HPDE6-E6E7 (cell line): Measurements from ENCODE around the gene ZNF14.
A peak's percentile ranks its signal among the peaks of the same experiment; 100 is the strongest.
"Not testable (repeated sequence)": the region's sequence is repeated elsewhere in the genome, so short reads cannot be mapped to it uniquely, and the experiment has no call there.

Source experiments
- DNase-seq: peaks from one replicate; pipeline ENCODE4 v3.0.0; 2011; ENCODE audit warnings: missing footprints; ENCODE audit errors: extremely low spot score

The ZNF14 gene

GRCh38 chr19:19687090-19687489 lies 45.8 kb downstream of the ZNF14 start:
- DNase-seq: no peak

GRCh38 chr19:19686580-19686979 lies 46.3 kb downstream of the ZNF14 start:
- DNase-seq: no peak

DNA sequence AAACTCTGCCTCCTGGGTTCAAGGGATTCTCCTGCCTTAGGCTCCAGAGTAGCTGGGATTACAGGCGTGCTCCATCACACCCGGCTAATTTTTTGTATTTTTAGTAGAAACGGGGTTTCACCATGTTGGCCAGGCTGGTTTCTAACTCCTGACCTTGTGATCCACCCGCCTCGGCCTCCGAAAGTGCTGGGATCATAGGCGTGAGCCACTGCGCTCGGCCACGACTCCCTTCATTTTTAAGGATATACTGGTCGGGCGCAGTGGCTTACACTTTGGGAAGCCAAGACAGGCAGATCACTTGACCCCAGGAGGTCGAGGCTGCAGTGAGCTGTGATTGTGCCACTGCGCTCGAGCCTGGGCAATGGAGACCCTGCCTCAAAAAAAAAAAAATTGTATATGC lies 46.8 kb downstream of the ZNF14 start:
- DNase-seq: not testable (repeated sequence)

DNA sequence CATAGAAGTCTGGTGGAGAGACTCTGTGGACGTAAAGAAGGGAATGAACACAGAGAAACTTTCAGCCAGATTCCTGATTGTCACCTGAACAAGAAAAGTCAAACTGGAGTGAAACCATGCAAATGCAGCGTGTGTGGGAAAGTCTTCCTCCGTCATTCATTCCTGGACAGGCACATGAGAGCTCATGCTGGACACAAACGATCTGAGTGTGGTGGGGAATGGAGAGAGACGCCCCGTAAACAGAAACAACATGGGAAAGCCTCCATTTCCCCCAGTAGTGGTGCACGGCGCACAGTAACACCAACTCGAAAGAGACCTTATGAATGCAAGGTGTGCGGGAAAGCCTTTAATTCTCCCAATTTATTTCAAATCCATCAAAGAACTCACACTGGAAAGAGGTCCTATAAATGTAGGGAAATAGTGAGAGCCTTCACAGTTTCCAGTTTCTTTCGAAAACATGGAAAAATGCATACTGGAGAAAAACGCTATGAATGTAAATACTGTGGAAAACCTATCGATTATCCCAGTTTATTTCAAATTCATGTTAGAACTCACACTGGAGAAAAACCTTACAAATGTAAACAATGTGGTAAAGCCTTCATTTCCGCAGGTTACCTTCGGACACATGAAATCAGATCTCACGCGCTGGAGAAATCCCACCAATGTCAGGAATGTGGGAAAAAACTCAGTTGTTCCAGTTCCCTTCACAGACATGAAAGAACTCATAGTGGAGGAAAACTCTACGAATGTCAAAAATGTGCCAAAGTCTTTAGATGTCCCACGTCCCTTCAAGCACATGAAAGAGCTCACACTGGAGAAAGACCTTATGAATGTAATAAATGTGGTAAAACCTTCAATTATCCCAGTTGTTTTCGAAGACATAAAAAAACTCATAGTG lies 53.5 kb downstream of the ZNF14 start:
- DNase-seq: no peak

GRCh38 chr19:19677579-19677978 lies 55.3 kb downstream of the ZNF14 start:
- no peak for DNase-seq

GRCh38 chr19:19674315-19674714 lies 58.6 kb downstream of the ZNF14 start:
- DNase-seq: no peak

DNA sequence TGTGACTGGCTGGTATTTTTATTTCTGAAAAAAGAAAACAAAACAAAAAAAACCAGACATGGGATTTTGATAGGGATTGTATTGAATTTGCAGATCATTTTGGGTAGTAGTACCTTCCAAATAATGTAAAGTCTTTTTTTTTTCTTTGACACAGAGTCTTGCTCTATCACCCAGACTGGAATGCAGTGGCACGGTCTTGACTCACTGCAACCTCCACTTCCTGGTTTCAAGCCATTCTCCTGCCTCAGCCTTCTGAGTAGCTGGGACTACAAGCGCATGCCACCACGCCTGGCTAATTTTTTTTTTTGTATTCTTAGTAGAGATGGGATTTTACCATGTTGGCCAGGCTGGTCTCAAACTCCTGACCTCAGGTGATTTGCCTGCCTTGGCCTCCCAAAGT lies 60.1 kb downstream of the ZNF14 start:
- DNase-seq: no peak

- no peak for DNase-seq
These were observed 62.8 kb downstream of the ZNF14 start for GRCh38 chr19:19670070-19670551.

- DNase-seq: peak; percentile 93
These were observed 64.5 kb downstream of the ZNF14 start, which contains the start of gene ZNF101 for GRCh38 chr19:19668230-19669012. Gene ZNF101, plus strand, starts transcription at chr19:19668839. Its CDS starts 125 bp downstream, at chr19:19668964.

DNA sequence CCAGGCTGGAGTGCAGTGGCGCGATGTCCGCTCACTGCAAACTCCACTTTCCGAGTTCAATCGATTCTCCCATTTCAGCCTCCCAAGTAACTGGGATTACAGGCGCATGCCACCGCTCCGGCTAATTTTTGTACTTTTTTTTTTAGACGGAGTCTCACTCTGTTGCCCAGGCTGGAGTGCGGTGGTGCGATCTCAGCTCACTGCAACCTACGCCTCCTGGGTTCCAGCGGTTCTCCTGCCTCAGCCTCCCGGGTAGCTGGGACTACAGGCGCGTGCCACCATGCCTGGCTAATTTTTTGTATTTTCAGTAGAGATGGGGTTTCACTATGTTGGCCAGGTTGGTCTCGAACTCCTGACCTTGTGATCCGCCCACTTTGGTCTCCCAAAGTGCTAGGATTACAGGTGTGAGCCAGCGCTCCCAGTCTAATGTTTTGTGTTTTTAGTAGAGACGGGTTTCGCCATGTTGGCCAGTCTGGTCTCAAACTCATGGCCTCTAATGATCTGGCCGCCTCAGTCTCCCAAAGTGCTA lies 67.4 kb downstream of the ZNF14 start:
- not testable (repeated sequence) for DNase-seq

- DNase-seq: peak; percentile 82
These were observed 69.4 kb downstream of the ZNF14 start, which contains the start of gene ATP13A1 for GRCh38 chr19:19663256-19664120. Gene ATP13A1, minus strand, starts transcription at chr19:19663676. Its CDS starts 10 bp downstream, at chr19:19663666.

DNA sequence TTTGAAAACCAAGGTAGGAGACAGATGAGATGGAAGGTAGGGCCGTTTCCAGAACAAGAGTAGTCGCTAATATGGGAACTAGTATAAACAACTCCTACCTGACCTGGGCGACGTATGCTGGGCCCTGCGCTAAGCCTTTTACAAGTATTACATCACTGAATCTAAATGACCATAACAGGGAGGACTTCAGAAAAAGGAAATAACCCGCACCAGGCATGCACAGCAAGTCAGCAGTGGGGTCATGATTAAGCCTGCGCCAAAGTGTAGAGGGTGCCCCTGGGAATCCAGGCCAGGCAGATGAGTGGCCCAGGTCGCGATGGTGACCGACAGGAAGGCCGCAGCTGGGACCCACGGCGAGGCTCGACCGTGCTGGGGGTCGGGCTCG lies 70.0 kb downstream of the ZNF14 start:
- no peak for DNase-seq

GRCh38 chr19:19662344-19662743 lies 70.6 kb downstream of the ZNF14 start:
- DNase-seq: no peak

DNA sequence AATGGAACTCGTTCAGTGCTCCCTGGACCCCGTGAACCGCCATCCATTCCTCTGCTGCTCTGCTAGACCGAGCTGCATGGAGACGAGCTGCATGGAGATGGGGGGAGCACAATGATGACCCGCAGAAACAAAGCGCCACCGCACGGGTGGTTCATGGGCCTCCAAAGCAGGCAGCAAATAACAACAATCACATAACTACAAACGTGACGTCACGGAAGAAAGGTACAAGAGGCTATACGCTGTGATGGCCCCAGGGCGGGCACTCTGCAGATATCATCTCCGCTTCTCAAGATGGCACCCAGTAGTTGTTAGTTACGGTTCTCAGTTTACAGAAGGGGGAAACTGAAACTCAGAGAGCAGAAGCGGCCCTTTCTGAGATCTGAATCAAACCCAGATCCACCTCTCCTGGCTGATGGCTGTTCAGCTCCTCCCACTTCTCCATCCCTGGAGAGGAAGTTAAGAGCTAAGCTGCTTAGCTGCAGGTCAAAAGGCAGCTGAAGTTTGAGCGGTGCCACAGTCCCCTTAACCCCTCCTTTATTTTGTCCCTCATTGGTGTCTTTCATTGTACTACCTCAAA lies 71.1 kb downstream of the ZNF14 start:
- no peak for DNase-seq

DNA sequence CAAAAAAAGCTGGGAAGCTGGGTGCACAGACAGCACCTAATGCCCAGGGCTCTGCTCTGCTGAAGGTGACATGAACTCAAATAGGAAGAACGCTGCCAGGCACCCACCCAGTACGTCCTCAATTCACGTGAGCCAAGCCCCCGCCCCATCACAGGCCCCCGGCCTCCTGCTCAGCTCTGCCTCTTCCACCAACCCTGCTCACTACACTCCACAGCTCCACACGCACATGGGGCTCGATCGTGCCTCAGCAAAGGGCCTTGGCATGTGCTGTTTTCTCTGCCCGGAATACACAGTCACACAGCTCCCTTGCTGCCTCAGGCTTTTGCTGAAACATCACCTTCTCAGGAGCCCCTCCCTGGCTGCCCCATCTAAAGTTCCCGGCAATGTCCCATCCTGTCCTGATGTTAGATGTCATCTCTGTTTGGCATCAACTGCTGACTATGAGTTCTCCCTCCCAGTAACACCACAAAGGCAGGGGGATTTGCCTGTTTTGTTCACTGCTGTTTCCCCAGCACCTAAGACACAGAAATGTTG lies 71.7 kb downstream of the ZNF14 start:
- DNase-seq: no peak
